GM19035 (cell line): ENCODE measurements around the gene CFAP46.
"Not testable (repeated sequence)": the region's sequence is repeated elsewhere in the genome, so short reads cannot be mapped to it uniquely, and the experiment has no call there.

ENCODE experiments used
- ATAC-seq: cut with Tn5 transposase; IDR thresholded peaks from one replicate; pipeline ENCODE4 v1.9.1; 2021; ENCODE audit not compliant: unreplicated experiment

The CFAP46 gene

GRCh38 chr10:132779549-132780294 is 162.6 kb downstream of the CFAP46 start:
- ATAC-seq: no peak

GRCh38 chr10:132777441-132777840 is 164.9 kb downstream of the CFAP46 start:
- no peak for ATAC-seq

GRCh38 chr10:132776821-132777220 is 165.5 kb downstream of the CFAP46 start:
- ATAC-seq: no peak

GRCh38 chr10:132776186-132776585 is 166.2 kb downstream of the CFAP46 start:
- ATAC-seq: no peak

- ATAC-seq: no peak
Observed at GRCh38 chr10:132774902-132775863, 167.2 kb downstream of the CFAP46 start.

- ATAC-seq: no peak
Observed at GRCh38 chr10:132774181-132774901, 168.0 kb downstream of the CFAP46 start.

- not testable (repeated sequence) for ATAC-seq
Observed at GRCh38 chr10:132772816-132773215, 169.6 kb downstream of the CFAP46 start.

- no peak for ATAC-seq
Observed at GRCh38 chr10:132770061-132771021, 172.0 kb downstream of the CFAP46 start.

GRCh38 chr10:132768346-132769248 is 173.8 kb downstream of the CFAP46 start:
- no peak for ATAC-seq

GRCh38 chr10:132766291-132766690 is 176.1 kb downstream of the CFAP46 start:
- no peak for ATAC-seq

GRCh38 chr10:132765435-132765834 is 176.9 kb downstream of the CFAP46 start:
- no peak for ATAC-seq

GRCh38 chr10:132764108-132764507 is 178.3 kb downstream of the CFAP46 start:
- ATAC-seq: no peak

- no peak for ATAC-seq
Observed at GRCh38 chr10:132763545-132763944, 178.8 kb downstream of the CFAP46 start.

- ATAC-seq: no peak
Observed at GRCh38 chr10:132762267-132762666, 180.1 kb downstream of the CFAP46 start.

GRCh38 chr10:132761395-132762060 is 180.8 kb downstream of the CFAP46 start:
- ATAC-seq: no peak

- no peak for ATAC-seq
Observed at GRCh38 chr10:132758865-132759264, 183.5 kb downstream of the CFAP46 start.
